NT2/D1 (cell line): Measurements from ENCODE around the gene MACO1.

Source experiments
- SUZ12 ChIP-seq: IDR thresholded peaks from 2 replicates; pipeline ENCODE4 v1.6.1; 2011; ENCODE audit not compliant: insufficient read length, insufficient read depth; ENCODE audit errors: extremely low read depth
- YY1 ChIP-seq: IDR thresholded peaks from 2 replicates; pipeline ENCODE4 v1.6.1; 2011; ENCODE audit not compliant: insufficient read length, insufficient read depth
- ZNF274 ChIP-seq: IDR thresholded peaks from 2 replicates; pipeline ENCODE4 v1.6.1; 2011; ENCODE audit warnings: mild to moderate bottlenecking, low read depth, low read length

DNA sequence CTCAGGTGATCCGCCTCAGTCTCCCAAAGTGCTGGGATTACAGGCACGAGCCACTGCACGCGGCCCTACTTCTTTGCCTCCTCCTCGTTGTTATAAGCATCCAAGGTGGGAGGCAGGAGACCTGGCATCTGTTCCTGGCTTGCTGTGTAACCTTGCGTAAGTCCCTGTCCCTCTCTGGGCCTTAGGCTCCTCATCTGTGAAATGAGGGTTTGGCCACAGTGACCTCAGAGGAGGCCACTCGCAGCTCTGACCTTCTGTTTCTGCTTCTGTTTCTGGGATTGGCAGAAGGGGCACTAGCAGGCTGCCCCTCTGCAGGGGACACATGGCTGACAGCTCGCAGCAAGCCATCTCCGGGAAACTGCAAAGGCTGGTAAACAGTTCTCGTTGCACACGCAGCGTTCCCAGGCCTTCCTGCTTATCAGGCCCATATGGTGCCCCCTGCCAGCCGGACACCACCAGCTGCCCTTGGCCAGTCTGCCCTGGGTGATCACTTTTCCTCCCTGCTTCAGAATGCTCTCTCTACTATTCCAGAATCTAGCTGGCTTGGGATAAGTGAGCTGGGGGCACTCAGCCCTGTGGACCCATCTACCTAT, 110.1 kb downstream of the MACO1 start:
- TF ChIP-seq SUZ12 (no peak), YY1 (no peak), ZNF274 (no peak)
